Naive thymus-derived CD4-positive, alpha-beta T cell (primary cell): ENCODE results near the gene UGT1A10. TPM values are rescaled to one million over a fixed set of nuclear protein-coding genes. Genes with fewer than 3 reads are reported as not detected.

Source experiments
- ATAC-seq: fragments of 150-1000 bp; cut with Tn5 transposase; 2 replicates; pipeline ENCODE4 v1.10.0; 2021; ENCODE audit warnings: mild to moderate bottlenecking, moderate library complexity
- CTCF ChIA-PET: fragments of 350-600 bp; sonication (Branson Sonifier 250); formaldehyde crosslinking; loops from one replicate; lab custom pipeline; 2021; ENCODE audit warnings: antibody characterized with exemption; lab: Charles Lee
- POLR2A ChIA-PET: fragments of 350-600 bp; sonication (Branson Sonifier 250); formaldehyde crosslinking; loops from one replicate; lab custom pipeline; 2021; ENCODE audit warnings: antibody characterized with exemption, inconsistent platforms; lab: Charles Lee
- DNase-seq, 9 donors: peaks; one replicate each; pipeline versions ENCODE4 v3.0.0 to v3.0.0-alpha.2; 2020 to 2022; ENCODE audit warnings: mixed read lengths in 1 of 9
- H3K27ac ChIP-seq: one replicate; pipeline ENCODE4 v1.7.0; 2013; ENCODE audit warnings: mild to moderate bottlenecking, low read depth, low read length, moderate library complexity
- H3K27me3 ChIP-seq, 2 donors: one replicate each; pipeline ENCODE4 v1.7.0; 2013; ENCODE audit warnings: low read length in 2 of 2, mild to moderate bottlenecking in 2 of 2, moderate library complexity in 2 of 2; ENCODE audit not compliant: control insufficient read depth in 2 of 2, insufficient read depth in 2 of 2
- H3K36me3 ChIP-seq, 3 experiments: 1 replicate in 2 of 3; 2 replicates in 1 of 3; pipeline ENCODE4 v1.7.0; 2013; ENCODE audit warnings: low read length in 3 of 3, mild to moderate bottlenecking in 3 of 3, moderate library complexity in 1 of 3; ENCODE audit not compliant: insufficient read depth in 3 of 3, control insufficient read depth in 2 of 3
- H3K4me1 ChIP-seq, 2 donors: one replicate each; pipeline ENCODE4 v1.7.0; 2013; ENCODE audit warnings: low read length in 2 of 2, mild to moderate bottlenecking in 2 of 2, moderate library complexity in 1 of 2; ENCODE audit not compliant: control insufficient read depth in 2 of 2, insufficient read depth in 2 of 2
- H3K4me3 ChIP-seq: 2 replicates; pipeline ENCODE4 v1.7.0; 2013; ENCODE audit warnings: mild to moderate bottlenecking, low read length
- H3K9me3 ChIP-seq, 3 experiments: 1 replicate in 2 of 3; 2 replicates in 1 of 3; pipeline ENCODE4 v1.7.0; 2013; ENCODE audit warnings: low read length in 3 of 3; ENCODE audit not compliant: control insufficient read depth in 2 of 3
- H3K27ac Mint-ChIP-seq, 9 donors: one replicate each; pipeline ENCODE4 v1.8.0; 2020 to 2022; ENCODE audit warnings: mixed read lengths in 9 of 9, mild to moderate bottlenecking in 8 of 9, moderate library complexity in 5 of 9, inconsistent platforms in 2 of 9
- H3K27me3 Mint-ChIP-seq, 5 donors: one replicate each; pipeline ENCODE4 v1.8.0; 2021 to 2022; ENCODE audit warnings: mixed read lengths in 5 of 5, mild to moderate bottlenecking in 1 of 5
- H3K36me3 Mint-ChIP-seq, 5 donors: one replicate each; pipeline ENCODE4 v1.8.0; 2020 to 2022; ENCODE audit warnings: mixed read lengths in 5 of 5, mild to moderate bottlenecking in 3 of 5, inconsistent platforms in 1 of 5
- H3K4me1 Mint-ChIP-seq, 7 donors: one replicate each; pipeline ENCODE4 v1.8.0; 2020 to 2022; ENCODE audit warnings: mixed read lengths in 7 of 7, mild to moderate bottlenecking in 3 of 7, inconsistent platforms in 1 of 7
- H3K4me3 Mint-ChIP-seq, 10 donors: one replicate each; pipeline ENCODE4 v1.8.0; 2020 to 2022; ENCODE audit warnings: mild to moderate bottlenecking in 10 of 10, mixed read lengths in 10 of 10, moderate library complexity in 6 of 10, inconsistent platforms in 2 of 10
- H3K9me3 Mint-ChIP-seq, 11 donors: one replicate each; pipeline ENCODE4 v1.8.0; 2020 to 2022; ENCODE audit warnings: mixed read lengths in 11 of 11, mild to moderate bottlenecking in 4 of 11, inconsistent platforms in 1 of 11, moderate library complexity in 1 of 11
- intact Hi-C, 2 donors: fragments of 100-400 bp; cut with micrococcal nuclease; formaldehyde crosslinking; loops; one replicate each; pipeline ENCODE4 v1.15.1; 2023
- polyA plus RNA-seq, 2 donors: library from polyadenylated mRNA; unstranded; fragments of 300-500 nt; fragmentation: Illumina TruSeq; gene quantifications; one replicate each; pipeline ENCODE4 v1.2.3, GENCODE V29; 2021
- total RNA-seq, 6 experiments: library from RNA in 5 of 6; stranded (reverse) in 5 of 6; gene quantifications; 1 replicate in 5 of 6; 2 replicates in 1 of 6; pipeline ENCODE4 v1.2.3 and lab custom pipeline; 2021 to 2026

UGT1A10 gene
- total and polyA plus RNA-seq, 7 experiments from 2014 or later = not detected

DNA sequence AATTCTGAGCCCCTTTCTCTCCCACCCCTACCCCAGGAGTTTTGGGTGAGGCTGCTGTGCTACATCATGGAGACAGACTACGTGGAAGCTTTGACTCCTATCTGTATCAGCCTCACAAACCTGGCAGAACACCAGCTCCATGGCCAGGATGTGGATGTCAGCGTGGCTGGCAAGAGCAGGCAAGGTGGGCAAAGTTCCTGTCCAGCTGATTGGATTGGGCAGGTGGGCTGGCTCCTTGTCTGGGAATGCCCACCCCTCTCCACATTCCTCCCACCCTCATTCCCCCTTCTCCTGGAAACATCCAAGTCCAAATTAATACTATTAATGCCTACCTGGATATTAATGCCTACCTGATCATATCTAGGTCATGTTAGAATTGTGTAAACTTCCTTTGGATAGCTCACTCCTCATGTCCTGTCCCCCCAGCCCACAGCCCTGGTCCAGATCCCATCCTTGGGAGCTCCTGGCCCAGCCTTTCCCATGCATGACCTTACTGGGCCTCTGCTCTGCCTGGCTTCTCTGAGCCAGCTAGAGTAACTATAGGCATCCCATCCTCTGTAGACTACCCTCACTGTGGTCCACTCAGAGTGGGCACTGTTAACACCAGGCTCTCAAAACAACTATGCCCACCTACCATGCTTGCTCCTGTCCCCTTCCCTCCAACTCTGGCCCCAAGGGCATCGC lies 166.0 kb downstream of the UGT1A10 start:
- DNase-seq (peak in 1 of 9 donors; percentile 0), ATAC-seq (no peak)
- H3K36me3 ChIP-seq = no peaks in the 10 kb centered on the region
- POLR2A ChIA-PET = no interaction called here
- CTCF ChIA-PET = no interaction called here
- peaks cover 0 to 2% (median 0%) of the 10 kb centered on the region in 7 donors for H3K4me1 Mint-ChIP-seq
- no peaks in the 10 kb centered on the region for H3K9me3 Mint-ChIP-seq
- H3K4me3 ChIP-seq = no peak overlapping the region
- intact Hi-C loops = no loop called here
- H3K4me1 ChIP-seq = no peaks in the 10 kb centered on the region
- H3K9me3 ChIP-seq = no peaks in the 10 kb centered on the region
- H3K27ac Mint-ChIP-seq = no peak overlapping the region
- no peaks in the 10 kb centered on the region for H3K27me3 ChIP-seq
- peaks cover 7 to 20% (median 15%) of the 10 kb centered on the region in 5 donors for H3K27me3 Mint-ChIP-seq
- H3K36me3 Mint-ChIP-seq = no peaks in the 10 kb centered on the region
- no peak overlapping the region for H3K27ac ChIP-seq
- H3K4me3 Mint-ChIP-seq = no peak overlapping the region

GRCh38 chr2:233803292-233803911 lies 167.2 kb downstream of the UGT1A10 start:
- H3K36me3 ChIP-seq = no peaks in the 10 kb centered on the region
- ChIA-PET CTCF (no interaction called here), POLR2A (no interaction called here)
- no peaks in the 10 kb centered on the region for H3K9me3 Mint-ChIP-seq
- ATAC-seq (no peak), DNase-seq (peak in 1 of 9 donors; percentile 1)
- H3K4me1 ChIP-seq = no peaks in the 10 kb centered on the region
- intact Hi-C loops = no loop called here
- H3K9me3 ChIP-seq = no peaks in the 10 kb centered on the region
- peaks cover 7 to 20% (median 15%) of the 10 kb centered on the region in 5 donors for H3K27me3 Mint-ChIP-seq
- H3K27me3 ChIP-seq = no peaks in the 10 kb centered on the region
- no peak overlapping the region for H3K27ac ChIP-seq
- H3K4me1 Mint-ChIP-seq = peaks cover 0 to under 1% (median 0%) of the 10 kb centered on the region in 7 donors
- H3K4me3 Mint-ChIP-seq = no peak overlapping the region
- no peak overlapping the region for H3K27ac Mint-ChIP-seq
- H3K36me3 Mint-ChIP-seq = no peaks in the 10 kb centered on the region
- no peak overlapping the region for H3K4me3 ChIP-seq

DNA sequence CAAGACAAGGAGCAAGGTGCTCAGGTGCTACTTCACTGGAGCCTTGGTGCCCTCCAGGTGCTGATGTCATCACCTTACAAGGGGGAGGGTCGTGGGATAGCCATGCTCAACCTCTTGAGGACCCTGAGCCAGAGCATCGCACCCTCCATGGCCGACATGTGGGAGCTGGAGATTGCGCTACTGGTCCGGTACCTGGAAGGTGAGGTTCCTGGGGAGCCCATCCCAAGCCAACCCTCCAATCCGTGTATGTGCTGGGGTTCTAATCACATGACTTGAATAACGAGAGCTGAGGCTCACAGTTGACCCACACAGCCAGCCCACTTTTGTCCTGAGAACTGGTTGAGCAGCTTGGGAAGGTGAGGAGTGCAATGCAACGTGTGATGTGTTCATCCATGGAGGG lies 167.7 kb downstream of the UGT1A10 start:
- POLR2A ChIA-PET = no interaction called here
- peak in 2 of 9 donors; percentile 0 to 17 for DNase-seq
- H3K4me3 Mint-ChIP-seq = no peak overlapping the region

GRCh38 chr2:233807215-233807865 lies 171.1 kb downstream of the UGT1A10 start:
- no peak overlapping the region for H3K27ac Mint-ChIP-seq
- Histone ChIP-seq H3K4me3 (no peak overlapping the region), H3K9me3 (no peaks in the 10 kb centered on the region), H3K4me1 (no peaks in the 10 kb centered on the region), H3K27ac (no peak overlapping the region), H3K36me3 (no peaks in the 10 kb centered on the region), H3K27me3 (no peaks in the 10 kb centered on the region)
- intact Hi-C loops = no loop called here
- ATAC-seq = no peak
- no peak overlapping the region for H3K4me3 Mint-ChIP-seq
- ChIA-PET CTCF (interaction anchor here (0.7 kb wide), 1 partner anchor 347 kb away, joined by 3 read pairs; no protein-coding TSS in a partner anchor), POLR2A (no interaction called here)
- H3K36me3 Mint-ChIP-seq = no peaks in the 10 kb centered on the region
- peaks cover 9 to 34% (median 20%) of the 10 kb centered on the region in 5 donors for H3K27me3 Mint-ChIP-seq
- H3K9me3 Mint-ChIP-seq = no peaks in the 10 kb centered on the region
- no peaks in the 10 kb centered on the region for H3K4me1 Mint-ChIP-seq
- peak in 2 of 9 donors; percentile 1 to 14 for DNase-seq

More for the DNA sequence above, 167.7 kb downstream of the UGT1A10 start:
- peaks cover 9 to 20% (median 17%) of the 10 kb centered on the region in 5 donors for H3K27me3 Mint-ChIP-seq
- no peak overlapping the region for H3K4me3 ChIP-seq
- no peaks in the 10 kb centered on the region for H3K27me3 ChIP-seq
- H3K4me1 Mint-ChIP-seq = no peaks in the 10 kb centered on the region
- H3K36me3 ChIP-seq = no peaks in the 10 kb centered on the region
- no peaks in the 10 kb centered on the region for H3K9me3 ChIP-seq
- intact Hi-C loops = no loop called here
- CTCF ChIA-PET = no interaction called here
- H3K27ac ChIP-seq = no peak overlapping the region
- H3K9me3 Mint-ChIP-seq = no peaks in the 10 kb centered on the region
- no peaks in the 10 kb centered on the region for H3K4me1 ChIP-seq
- no peak overlapping the region for H3K27ac Mint-ChIP-seq
- ATAC-seq = no peak
- no peaks in the 10 kb centered on the region for H3K36me3 Mint-ChIP-seq

GRCh38 chr2:233807966-233808935 lies 172.0 kb downstream of the UGT1A10 start:
- Histone ChIP-seq H3K27ac (no peak overlapping the region), H3K36me3 (no peaks in the 10 kb centered on the region), H3K4me1 (no peaks in the 10 kb centered on the region), H3K9me3 (no peaks in the 10 kb centered on the region), H3K4me3 (no peak overlapping the region), H3K27me3 (no peaks in the 10 kb centered on the region)
- Mint-ChIP-seq H3K4me3 (no peak overlapping the region), H3K27ac (no peak overlapping the region), H3K4me1 (no peaks in the 10 kb centered on the region), H3K36me3 (no peaks in the 10 kb centered on the region), H3K27me3 (peaks cover 12 to 26% (median 15%) of the 10 kb centered on the region in 5 donors), H3K9me3 (no peaks in the 10 kb centered on the region)
- CTCF ChIA-PET = no interaction called here
- POLR2A ChIA-PET = no interaction called here
- intact Hi-C loops = no loop called here
- DNase-seq = peak in 2 of 9 donors; percentile 1 to 15
- no peak for ATAC-seq

DNA sequence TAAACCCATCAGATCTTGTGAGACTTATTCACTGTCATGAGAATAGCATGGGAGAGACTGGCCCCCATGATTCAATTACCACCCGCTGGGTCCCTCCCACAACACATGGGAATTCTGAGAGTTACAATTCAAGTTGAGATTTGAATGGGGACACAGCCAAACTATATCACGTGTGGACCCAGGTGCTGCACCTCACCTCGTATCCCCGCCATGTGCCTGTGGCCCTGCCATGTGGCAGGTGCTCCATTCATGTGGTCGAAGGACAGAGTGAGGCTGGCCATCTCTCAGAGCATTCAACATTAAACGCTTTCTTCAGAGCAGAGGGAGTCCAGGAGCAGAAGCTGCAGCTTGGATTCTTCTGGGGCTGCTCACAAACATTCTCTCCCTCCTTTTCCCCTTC lies 174.1 kb downstream of the UGT1A10 start:
- no peak overlapping the region for H3K4me3 Mint-ChIP-seq
- POLR2A ChIA-PET = no interaction called here
- H3K27me3 Mint-ChIP-seq = peaks cover 4 to 20% (median 10%) of the 10 kb centered on the region in 5 donors
- no peaks in the 10 kb centered on the region for H3K9me3 ChIP-seq
- H3K4me1 ChIP-seq = no peaks in the 10 kb centered on the region
- H3K4me3 ChIP-seq = no peak overlapping the region
- H3K9me3 Mint-ChIP-seq = peaks cover 0 to 1% (median 0%) of the 10 kb centered on the region in 11 donors
- no peak overlapping the region for H3K27ac Mint-ChIP-seq
- no peak overlapping the region for H3K27ac ChIP-seq
- H3K36me3 Mint-ChIP-seq = no peaks in the 10 kb centered on the region
- no peaks in the 10 kb centered on the region for H3K27me3 ChIP-seq
- ATAC-seq (no peak), DNase-seq (peak in 1 of 9 donors; percentile 9)
- no peaks in the 10 kb centered on the region for H3K4me1 Mint-ChIP-seq
- intact Hi-C loops = no loop called here
- H3K36me3 ChIP-seq = no peaks in the 10 kb centered on the region
- CTCF ChIA-PET = no interaction called here
